NCI-H1436 (cell line): ENCODE results near the gene GPR31.
"Not testable (repeated sequence)": the region's sequence is repeated elsewhere in the genome, so short reads cannot be mapped to it uniquely, and the experiment has no call there.

Experiments used
- DNase-seq: peaks from one replicate; lab custom pipeline; 2025; lab: John Stamatoyannopoulos, UW

The GPR31 gene

GRCh38 chr6:167167699-167168098, 9.9 kb upstream of the GPR31 start:
- DNase-seq = not testable (repeated sequence)

GRCh38 chr6:167165858-167166471, 8.2 kb upstream of the GPR31 start:
- no peak for DNase-seq

GRCh38 chr6:167164261-167164660, 6.5 kb upstream of the GPR31 start:
- DNase-seq = no peak

GRCh38 chr6:167163476-167164011, 5.8 kb upstream of the GPR31 start:
- no peak for DNase-seq

GRCh38 chr6:167162591-167162990, 4.8 kb upstream of the GPR31 start:
- DNase-seq = no peak

GRCh38 chr6:167161851-167162467, 4.2 kb upstream of the GPR31 start:
- DNase-seq = no peak

GRCh38 chr6:167157414-167157813, 366 bp downstream of the GPR31 start:
- DNase-seq = no peak

- DNase-seq = no peak
Observed at GRCh38 chr6:167154895-167155294, 2.9 kb downstream of the GPR31 start.

GRCh38 chr6:167154291-167154690, 3.5 kb downstream of the GPR31 start:
- DNase-seq = no peak

GRCh38 chr6:167153521-167153959, 4.2 kb downstream of the GPR31 start:
- DNase-seq = no peak

GRCh38 chr6:167152862-167153261, 4.9 kb downstream of the GPR31 start:
- no peak for DNase-seq

GRCh38 chr6:167151648-167152047, 6.1 kb downstream of the GPR31 start:
- DNase-seq = no peak

GRCh38 chr6:167150941-167151549, 6.7 kb downstream of the GPR31 start:
- DNase-seq = no peak

- no peak for DNase-seq
Observed at GRCh38 chr6:167148997-167149396, 8.8 kb downstream of the GPR31 start.

- no peak for DNase-seq
Observed at GRCh38 chr6:167148021-167148420, 9.8 kb downstream of the GPR31 start.

GRCh38 chr6:167146977-167147376, 10.8 kb downstream of the GPR31 start:
- DNase-seq = no peak

- no peak for DNase-seq
Observed at GRCh38 chr6:167146135-167146534, 11.6 kb downstream of the GPR31 start.

GRCh38 chr6:167145461-167145860, 12.3 kb downstream of the GPR31 start:
- DNase-seq = no peak

- no peak for DNase-seq
Observed at GRCh38 chr6:167143041-167143440, 14.7 kb downstream of the GPR31 start.

- DNase-seq = no peak
Observed at GRCh38 chr6:167142433-167142761, 15.4 kb downstream of the GPR31 start.

GRCh38 chr6:167141667-167142432, 15.9 kb downstream of the GPR31 start:
- DNase-seq = no peak

- no peak for DNase-seq
Observed at GRCh38 chr6:167140589-167141474, 16.9 kb downstream of the GPR31 start.
